ENCODE measurements around the gene LTF. TPM values are rescaled to one million over a fixed set of nuclear protein-coding genes. Genes with fewer than 3 reads are reported as not detected.

The LTF gene
- total and polyA plus RNA-seq, 4 donors, result 0.36 to 14.7 (median 1.4) TPM

- 75% methylated on average over 4 of the region's 4 CpGs for WGBS
- Histone ChIP-seq H3K27ac (ENCODE audit: low read depth in 1 of 2, low read length in 2 of 2) (no peak overlapping the region), H3K4me3 (ENCODE audit: low read depth in 1 of 3, low read length in 3 of 3) (no peak overlapping the region)
Measured at GRCh38 chr3:46440531-46441294, 24.0 kb downstream of the LTF start.

More at GRCh38 chr3:46440531-46441294, 24.0 kb downstream of the LTF start:
- H3K4me1 ChIP-seq (ENCODE audit: control insufficient read depth in 4 of 4, insufficient read depth in 4 of 4, low read length in 3 of 4), result no peaks in the 10 kb centered on the region
- DNase-seq (ENCODE audit: low spot score), result no peak
- H3K9me3 ChIP-seq (ENCODE audit: control insufficient read depth in 4 of 4, low read length in 3 of 4), result no peaks in the 10 kb centered on the region
- no peak overlapping the region for H3K9ac ChIP-seq (ENCODE audit: low read depth in 1 of 2, low read length in 2 of 2)
- no peaks in the 10 kb centered on the region for H3K36me3 ChIP-seq (ENCODE audit: control insufficient read depth in 4 of 4, insufficient read depth in 3 of 4, low read depth in 1 of 4, low read length in 3 of 4)
- H3K27me3 ChIP-seq (ENCODE audit: control insufficient read depth in 4 of 4, insufficient read depth in 4 of 4, low read length in 3 of 4), result no peaks in the 10 kb centered on the region
- no peak for TF ChIP-seq FOXA1 (IDR thresholded peaks at IDR 0.05)
- no peak for TF ChIP-seq ATF3 (IDR thresholded peaks at IDR 0.05)
- no peak for TF ChIP-seq YY1 (IDR thresholded peaks at IDR 0.05)
- TF ChIP-seq HNF4A (conservative IDR thresholded peaks at IDR 0.05), result no peak
- no peak for TF ChIP-seq HNF4G (IDR thresholded peaks at IDR 0.05)
- TF ChIP-seq RXRA (IDR thresholded peaks at IDR 0.05), result no peak
- TF ChIP-seq NR2F2 (IDR thresholded peaks at IDR 0.05), result no peak
- TF ChIP-seq GABPA (IDR thresholded peaks at IDR 0.05 in 1 of 2, conservative IDR thresholded peaks at IDR 0.05 in 1 of 2), result no peak
- TF ChIP-seq SP1 (IDR thresholded peaks at IDR 0.05), result no peak
- TF ChIP-seq RAD21 (IDR thresholded peaks at IDR 0.05), result no peak
- TF ChIP-seq MAX (IDR thresholded peaks at IDR 0.05), result no peak
- TF ChIP-seq REST (IDR thresholded peaks at IDR 0.05), result no peak
- no peak for TF ChIP-seq ZBTB33 (IDR thresholded peaks at IDR 0.05)
- no peak for TF ChIP-seq FOXA2 (IDR thresholded peaks at IDR 0.05)
- no peak for TF ChIP-seq EGR1 (IDR thresholded peaks at IDR 0.05; ENCODE audit: low read depth in 2 of 2)
- TF ChIP-seq JUND (IDR thresholded peaks at IDR 0.05), result no peak
- no peak for TF ChIP-seq CTCF (IDR thresholded peaks at IDR 0.05; ENCODE audit: low read depth, low read length, missing input control)
